ENCODE measurements around the gene NPRL2. TPM values are rescaled to one million over a fixed set of nuclear protein-coding genes. Genes with fewer than 3 reads are reported as not detected.

Gene NPRL2
- total and polyA plus RNA-seq, 2 of the 13 experiments (the other 11 are each of a cell fraction or from before 2014, with no cell fraction given), result 30.6 to 51.4 TPM

DNA sequence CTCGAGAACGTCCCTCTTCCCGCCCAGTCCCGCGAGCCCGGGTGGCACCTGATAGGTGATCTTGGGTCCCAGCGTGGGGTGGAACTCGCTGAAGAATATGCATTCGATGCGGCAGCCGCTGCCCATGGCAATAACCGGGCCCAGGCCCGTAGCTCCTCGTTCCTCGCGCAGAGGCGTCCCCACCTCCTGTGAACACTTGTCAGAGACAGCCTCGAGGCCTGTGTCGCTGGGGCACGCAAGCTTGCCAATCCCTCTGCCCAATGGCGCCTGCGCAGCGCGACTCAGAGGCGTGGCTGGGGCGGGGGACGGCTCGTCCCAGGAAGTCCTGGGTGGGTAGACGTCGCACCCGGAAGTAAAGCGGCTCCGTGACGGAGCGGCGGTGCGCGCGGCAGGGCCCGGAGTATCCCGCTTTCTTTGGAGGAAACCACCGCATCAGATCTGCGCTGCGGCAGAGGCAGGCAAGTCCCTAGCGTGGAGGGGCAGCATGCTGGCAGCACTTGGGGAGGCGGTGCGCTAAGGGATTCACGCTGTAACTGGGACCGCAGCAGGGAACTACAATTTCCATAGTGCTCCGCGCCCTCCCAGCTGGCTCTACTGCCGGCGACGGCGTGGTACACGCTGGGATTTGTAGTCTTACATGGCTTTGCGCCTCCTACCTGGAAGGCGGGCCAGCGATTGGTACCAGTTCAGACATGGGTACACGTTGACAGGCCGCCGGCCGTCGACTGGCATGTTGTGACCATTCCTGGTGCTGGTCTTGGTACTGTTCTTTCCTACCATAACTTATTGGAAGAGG is at the start of gene NPRL2, which contains the start of gene CYB561D2 (continued):
- TF ChIP-seq, protein P1, sequence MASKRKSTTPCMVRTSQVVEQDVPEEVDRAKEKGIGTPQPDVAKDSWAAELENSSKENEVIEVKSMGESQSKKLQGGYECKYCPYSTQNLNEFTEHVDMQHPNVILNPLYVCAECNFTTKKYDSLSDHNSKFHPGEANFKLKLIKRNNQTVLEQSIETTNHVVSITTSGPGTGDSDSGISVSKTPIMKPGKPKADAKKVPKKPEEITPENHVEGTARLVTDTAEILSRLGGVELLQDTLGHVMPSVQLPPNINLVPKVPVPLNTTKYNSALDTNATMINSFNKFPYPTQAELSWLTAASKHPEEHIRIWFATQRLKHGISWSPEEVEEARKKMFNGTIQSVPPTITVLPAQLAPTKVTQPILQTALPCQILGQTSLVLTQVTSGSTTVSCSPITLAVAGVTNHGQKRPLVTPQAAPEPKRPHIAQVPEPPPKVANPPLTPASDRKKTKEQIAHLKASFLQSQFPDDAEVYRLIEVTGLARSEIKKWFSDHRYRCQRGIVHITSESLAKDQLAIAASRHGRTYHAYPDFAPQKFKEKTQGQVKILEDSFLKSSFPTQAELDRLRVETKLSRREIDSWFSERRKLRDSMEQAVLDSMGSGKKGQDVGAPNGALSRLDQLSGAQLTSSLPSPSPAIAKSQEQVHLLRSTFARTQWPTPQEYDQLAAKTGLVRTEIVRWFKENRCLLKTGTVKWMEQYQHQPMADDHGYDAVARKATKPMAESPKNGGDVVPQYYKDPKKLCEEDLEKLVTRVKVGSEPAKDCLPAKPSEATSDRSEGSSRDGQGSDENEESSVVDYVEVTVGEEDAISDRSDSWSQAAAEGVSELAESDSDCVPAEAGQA (IDR thresholded peaks at IDR 0.05; ENCODE audit: low read depth), result peak; percentile 37; the same call in 1 of the 2 replicates
- TF ChIP-seq, protein P1 (CRISPR knock-in tag; IDR thresholded peaks at IDR 0.05; ENCODE audit: borderline replicate concordance), result peak; percentile 91; the same call in 1 of the 2 replicates
- TF ChIP-seq ATRX (CRISPR knock-in tag; IDR thresholded peaks at IDR 0.05; ENCODE audit: borderline replicate concordance) (no peak), ZSCAN21 (CRISPR knock-in tag; IDR thresholded peaks at IDR 0.05; ENCODE audit: borderline replicate concordance) (peak; percentile 90; the same call in 1 of the 2 replicates), KLF12 (CRISPR knock-in tag; IDR thresholded peaks at IDR 0.05; ENCODE audit: borderline replicate concordance) (peak; percentile 78; the same call in 1 of the 2 replicates), ZBTB1 (CRISPR knock-in tag; IDR thresholded peaks at IDR 0.05; ENCODE audit: borderline replicate concordance) (0 out of 2 replicates have a peak, but pooled peaks have one; percentile 14), PHF8 (CRISPR knock-in tag; IDR thresholded peaks at IDR 0.05) (peak; percentile 92), ZNF546 (CRISPR knock-in tag; conservative IDR thresholded peaks at IDR 0.05) (peak; percentile 98)
- TF ChIP-seq, protein P2, sequence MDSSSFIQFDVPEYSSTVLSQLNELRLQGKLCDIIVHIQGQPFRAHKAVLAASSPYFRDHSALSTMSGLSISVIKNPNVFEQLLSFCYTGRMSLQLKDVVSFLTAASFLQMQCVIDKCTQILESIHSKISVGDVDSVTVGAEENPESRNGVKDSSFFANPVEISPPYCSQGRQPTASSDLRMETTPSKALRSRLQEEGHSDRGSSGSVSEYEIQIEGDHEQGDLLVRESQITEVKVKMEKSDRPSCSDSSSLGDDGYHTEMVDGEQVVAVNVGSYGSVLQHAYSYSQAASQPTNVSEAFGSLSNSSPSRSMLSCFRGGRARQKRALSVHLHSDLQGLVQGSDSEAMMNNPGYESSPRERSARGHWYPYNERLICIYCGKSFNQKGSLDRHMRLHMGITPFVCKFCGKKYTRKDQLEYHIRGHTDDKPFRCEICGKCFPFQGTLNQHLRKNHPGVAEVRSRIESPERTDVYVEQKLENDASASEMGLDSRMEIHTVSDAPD (CRISPR knock-in tag; IDR thresholded peaks at IDR 0.05), result peak; percentile 79; the same call in 1 of the 2 replicates
- TF ChIP-seq, protein P3, sequence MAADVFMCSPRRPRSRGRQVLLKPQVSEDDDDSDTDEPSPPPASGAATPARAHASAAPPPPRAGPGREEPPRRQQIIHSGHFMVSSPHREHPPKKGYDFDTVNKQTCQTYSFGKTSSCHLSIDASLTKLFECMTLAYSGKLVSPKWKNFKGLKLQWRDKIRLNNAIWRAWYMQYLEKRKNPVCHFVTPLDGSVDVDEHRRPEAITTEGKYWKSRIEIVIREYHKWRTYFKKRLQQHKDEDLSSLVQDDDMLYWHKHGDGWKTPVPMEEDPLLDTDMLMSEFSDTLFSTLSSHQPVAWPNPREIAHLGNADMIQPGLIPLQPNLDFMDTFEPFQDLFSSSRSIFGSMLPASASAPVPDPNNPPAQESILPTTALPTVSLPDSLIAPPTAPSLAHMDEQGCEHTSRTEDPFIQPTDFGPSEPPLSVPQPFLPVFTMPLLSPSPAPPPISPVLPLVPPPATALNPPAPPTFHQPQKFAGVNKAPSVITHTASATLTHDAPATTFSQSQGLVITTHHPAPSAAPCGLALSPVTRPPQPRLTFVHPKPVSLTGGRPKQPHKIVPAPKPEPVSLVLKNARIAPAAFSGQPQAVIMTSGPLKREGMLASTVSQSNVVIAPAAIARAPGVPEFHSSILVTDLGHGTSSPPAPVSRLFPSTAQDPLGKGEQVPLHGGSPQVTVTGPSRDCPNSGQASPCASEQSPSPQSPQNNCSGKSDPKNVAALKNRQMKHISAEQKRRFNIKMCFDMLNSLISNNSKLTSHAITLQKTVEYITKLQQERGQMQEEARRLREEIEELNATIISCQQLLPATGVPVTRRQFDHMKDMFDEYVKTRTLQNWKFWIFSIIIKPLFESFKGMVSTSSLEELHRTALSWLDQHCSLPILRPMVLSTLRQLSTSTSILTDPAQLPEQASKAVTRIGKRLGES (CRISPR knock-in tag; IDR thresholded peaks at IDR 0.05; ENCODE audit: borderline replicate concordance), result peak; percentile 75; the same call in 1 of the 2 replicates

All from HepG2 (cell line).